Ovary (tissue), 3 donors: ENCODE measurements around the gene AKT1.

Experiments used
- EP300 ChIP-seq: sonication (generic); formaldehyde crosslinking; IDR thresholded peaks from one replicate; pipeline ENCODE4 v1.6.1; 2017; ENCODE audit warnings: antibody characterized with exemption
- POLR2A ChIP-seq: fragments of 450-650 bp; IDR thresholded peaks from one replicate; pipeline ENCODE4 v1.6.1; 2017; ENCODE audit warnings: antibody characterized with exemption, mild to moderate bottlenecking, moderate library complexity
- TF ChIP-seq, protein P1 (sequence below), 3 donors: fragments of 450-650 bp in 2 of 3; fragments of 200-600 bp in 1 of 3; IDR thresholded peaks; one replicate each; pipeline versions ENCODE4 v1.5.1 to v1.8.0; 2016 to 2022; ENCODE audit warnings: antibody characterized with exemption in 3 of 3, mild to moderate bottlenecking in 1 of 3
- donor health status: DM: no; HTN: no; CAD: no.

DNA sequence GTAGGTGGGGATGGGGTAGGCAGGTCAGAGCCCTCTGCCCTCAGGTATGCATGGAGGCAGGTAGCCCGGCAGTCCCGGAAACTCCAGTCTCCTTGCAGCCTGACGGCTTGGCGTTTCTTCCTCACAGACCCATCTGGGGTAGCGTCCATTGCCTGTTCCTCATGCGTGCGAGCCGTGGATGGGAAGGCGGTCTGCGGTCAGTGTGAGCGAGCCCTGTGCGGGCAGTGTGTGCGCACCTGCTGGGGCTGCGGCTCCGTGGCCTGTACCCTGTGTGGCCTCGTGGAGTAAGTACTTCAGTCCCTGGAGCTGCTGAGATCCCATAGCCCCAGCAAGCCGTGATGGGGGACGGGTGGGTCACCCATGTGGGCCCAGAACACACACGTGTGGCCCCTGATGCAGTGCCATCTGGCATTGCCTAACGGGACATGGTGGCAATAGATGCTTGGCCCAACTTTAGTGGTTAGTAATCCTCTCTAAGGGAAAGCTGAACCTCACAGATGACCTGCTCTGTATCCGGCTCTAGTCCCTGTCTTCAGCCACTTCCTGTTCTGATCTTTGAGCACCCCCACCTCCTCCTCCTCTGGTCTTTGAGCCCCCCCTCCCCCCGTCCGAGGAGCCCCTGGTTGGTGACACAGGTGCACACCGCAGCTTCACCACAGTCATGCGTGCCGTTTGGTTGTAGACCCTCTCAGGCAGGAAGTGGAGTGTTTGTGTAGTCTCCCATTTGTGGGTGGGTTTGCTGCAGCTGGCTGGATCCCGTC is 38.9 kb downstream of the AKT1 start:
- TF ChIP-seq, protein P1, sequence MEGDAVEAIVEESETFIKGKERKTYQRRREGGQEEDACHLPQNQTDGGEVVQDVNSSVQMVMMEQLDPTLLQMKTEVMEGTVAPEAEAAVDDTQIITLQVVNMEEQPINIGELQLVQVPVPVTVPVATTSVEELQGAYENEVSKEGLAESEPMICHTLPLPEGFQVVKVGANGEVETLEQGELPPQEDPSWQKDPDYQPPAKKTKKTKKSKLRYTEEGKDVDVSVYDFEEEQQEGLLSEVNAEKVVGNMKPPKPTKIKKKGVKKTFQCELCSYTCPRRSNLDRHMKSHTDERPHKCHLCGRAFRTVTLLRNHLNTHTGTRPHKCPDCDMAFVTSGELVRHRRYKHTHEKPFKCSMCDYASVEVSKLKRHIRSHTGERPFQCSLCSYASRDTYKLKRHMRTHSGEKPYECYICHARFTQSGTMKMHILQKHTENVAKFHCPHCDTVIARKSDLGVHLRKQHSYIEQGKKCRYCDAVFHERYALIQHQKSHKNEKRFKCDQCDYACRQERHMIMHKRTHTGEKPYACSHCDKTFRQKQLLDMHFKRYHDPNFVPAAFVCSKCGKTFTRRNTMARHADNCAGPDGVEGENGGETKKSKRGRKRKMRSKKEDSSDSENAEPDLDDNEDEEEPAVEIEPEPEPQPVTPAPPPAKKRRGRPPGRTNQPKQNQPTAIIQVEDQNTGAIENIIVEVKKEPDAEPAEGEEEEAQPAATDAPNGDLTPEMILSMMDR (IDR thresholded peaks at IDR 0.05), result no peak
- TF ChIP-seq POLR2A (no peak), EP300 (no peak)
